GM18502 (cell line): ENCODE measurements around the gene SRGAP2B.
"Not testable (repeated sequence)": the region's sequence is repeated elsewhere in the genome, so short reads cannot be mapped to it uniquely, and the experiment has no call there.

ENCODE experiments used
- ATAC-seq: cut with Tn5 transposase; IDR thresholded peaks from one replicate; pipeline ENCODE4 v1.9.1; 2021; ENCODE audit warnings: mild to moderate bottlenecking; ENCODE audit not compliant: unreplicated experiment, poor library complexity

Gene SRGAP2B

GRCh38 chr1:145000743-145001326, 94.3 kb downstream of the SRGAP2B start:
- ATAC-seq, result not testable (repeated sequence)

- ATAC-seq, result not testable (repeated sequence)
These were observed 94.9 kb downstream of the SRGAP2B start for GRCh38 chr1:145000074-145000742.

GRCh38 chr1:144998981-144999273, 96.2 kb downstream of the SRGAP2B start:
- ATAC-seq, result not testable (repeated sequence)

GRCh38 chr1:144998134-144998980, 96.8 kb downstream of the SRGAP2B start:
- not testable (repeated sequence) for ATAC-seq

GRCh38 chr1:144995833-144996410, 99.2 kb downstream of the SRGAP2B start:
- ATAC-seq, result not testable (repeated sequence)

GRCh38 chr1:144992915-144993314, 102.2 kb downstream of the SRGAP2B start:
- not testable (repeated sequence) for ATAC-seq

- not testable (repeated sequence) for ATAC-seq
These were observed 104.5 kb downstream of the SRGAP2B start for GRCh38 chr1:144990611-144991010.

- ATAC-seq, result not testable (repeated sequence)
These were observed 108.0 kb downstream of the SRGAP2B start for GRCh38 chr1:144987131-144987530.

GRCh38 chr1:144986171-144986860, 108.8 kb downstream of the SRGAP2B start:
- ATAC-seq, result not testable (repeated sequence)

- not testable (repeated sequence) for ATAC-seq
These were observed 109.5 kb downstream of the SRGAP2B start for GRCh38 chr1:144985550-144986170.

- ATAC-seq, result not testable (repeated sequence)
These were observed 112.2 kb downstream of the SRGAP2B start for GRCh38 chr1:144982802-144983525.

- not testable (repeated sequence) for ATAC-seq
These were observed 114.0 kb downstream of the SRGAP2B start for GRCh38 chr1:144981157-144981556.

GRCh38 chr1:144979960-144980595, 115.0 kb downstream of the SRGAP2B start:
- not testable (repeated sequence) for ATAC-seq

GRCh38 chr1:144977856-144978255, 117.3 kb downstream of the SRGAP2B start:
- ATAC-seq, result not testable (repeated sequence)

GRCh38 chr1:144971936-144972335, 123.2 kb downstream of the SRGAP2B start:
- not testable (repeated sequence) for ATAC-seq

GRCh38 chr1:144966488-144966887, 128.6 kb downstream of the SRGAP2B start:
- not testable (repeated sequence) for ATAC-seq

GRCh38 chr1:144964765-144965164, 130.4 kb downstream of the SRGAP2B start:
- not testable (repeated sequence) for ATAC-seq

GRCh38 chr1:144964186-144964585, 130.9 kb downstream of the SRGAP2B start:
- ATAC-seq, result not testable (repeated sequence)

- ATAC-seq, result not testable (repeated sequence)
These were observed 131.6 kb downstream of the SRGAP2B start for GRCh38 chr1:144963571-144963970.
